ENCODE data around the gene ZNF302. TPM values are rescaled to one million over a fixed set of nuclear protein-coding genes. Genes with fewer than 3 reads are reported as not detected.

Gene ZNF302
- total RNA-seq, 1 experiment from 2014 or later: 27.7 TPM

DNA sequence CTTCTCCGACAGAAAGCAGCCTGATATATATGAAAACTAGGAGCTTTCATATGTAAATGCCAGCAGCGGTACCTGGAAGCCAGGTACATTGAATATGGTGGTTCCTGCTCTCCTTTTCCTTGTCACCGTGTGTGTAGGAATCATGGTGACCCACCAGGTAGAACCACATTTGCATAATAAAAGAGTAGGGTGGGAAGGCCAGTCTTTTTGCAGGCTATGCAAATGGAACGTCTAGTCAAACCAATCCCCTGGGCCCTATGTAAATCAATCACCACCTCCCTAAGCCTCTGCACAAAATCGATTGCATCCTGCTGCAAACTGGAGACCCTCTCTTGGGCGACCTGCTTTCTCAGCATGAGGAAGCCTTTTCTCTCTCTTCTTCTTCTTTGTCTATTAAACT lies 34.4 kb downstream of the ZNF302 start:
- Histone ChIP-seq H3K4me3 (ENCODE audit: low read depth, low read length, poor library complexity, severe bottlenecking) (no peak overlapping the region), H3K9me3 (ENCODE audit: low read depth, low read length, poor library complexity, severe bottlenecking) (peaks cover 21% of the 10 kb centered on the region), H3K4me1 (ENCODE audit: insufficient read depth, low read length, poor library complexity, severe bottlenecking) (no peaks in the 10 kb centered on the region), H3K27ac (ENCODE audit: low read depth, low read length, poor library complexity, severe bottlenecking) (no peak overlapping the region), H3K27me3 (replicated peaks; ENCODE audit: insufficient read depth, low read depth, low read length, poor library complexity) (no peaks in the 10 kb centered on the region), H3K36me3 (ENCODE audit: insufficient read depth, low read length, poor library complexity, severe bottlenecking) (no peaks in the 10 kb centered on the region)
- ChIA-PET CTCF (no interaction called here), POLR2A (ENCODE audit: low non-redundant PET) (interaction anchor here (0.6 kb wide), 1 partner anchor 35 kb away, joined by 4 read pairs; no protein-coding TSS in a partner anchor)
- DNase-seq (ENCODE audit: low spot score): no peak
- intact Hi-C loops (cut with micrococcal nuclease; ENCODE audit: unreplicated experiment): loop anchor here (1.0 to 10.0 kb wide), 3 partner anchors 73 to 937 kb away; no protein-coding TSS in a partner anchor
- no TSS peak for BruUV-seq (replicated peaks)
- no peak for TF ChIP-seq EZH2 (IDR thresholded peaks at IDR 0.05; ENCODE audit: borderline replicate concordance, low read depth, low read length, poor library complexity, severe bottlenecking)
- TF ChIP-seq, protein P1, sequence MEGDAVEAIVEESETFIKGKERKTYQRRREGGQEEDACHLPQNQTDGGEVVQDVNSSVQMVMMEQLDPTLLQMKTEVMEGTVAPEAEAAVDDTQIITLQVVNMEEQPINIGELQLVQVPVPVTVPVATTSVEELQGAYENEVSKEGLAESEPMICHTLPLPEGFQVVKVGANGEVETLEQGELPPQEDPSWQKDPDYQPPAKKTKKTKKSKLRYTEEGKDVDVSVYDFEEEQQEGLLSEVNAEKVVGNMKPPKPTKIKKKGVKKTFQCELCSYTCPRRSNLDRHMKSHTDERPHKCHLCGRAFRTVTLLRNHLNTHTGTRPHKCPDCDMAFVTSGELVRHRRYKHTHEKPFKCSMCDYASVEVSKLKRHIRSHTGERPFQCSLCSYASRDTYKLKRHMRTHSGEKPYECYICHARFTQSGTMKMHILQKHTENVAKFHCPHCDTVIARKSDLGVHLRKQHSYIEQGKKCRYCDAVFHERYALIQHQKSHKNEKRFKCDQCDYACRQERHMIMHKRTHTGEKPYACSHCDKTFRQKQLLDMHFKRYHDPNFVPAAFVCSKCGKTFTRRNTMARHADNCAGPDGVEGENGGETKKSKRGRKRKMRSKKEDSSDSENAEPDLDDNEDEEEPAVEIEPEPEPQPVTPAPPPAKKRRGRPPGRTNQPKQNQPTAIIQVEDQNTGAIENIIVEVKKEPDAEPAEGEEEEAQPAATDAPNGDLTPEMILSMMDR (conservative IDR thresholded peaks at IDR 0.05; ENCODE audit: low read depth, low read length): no peak

DNA sequence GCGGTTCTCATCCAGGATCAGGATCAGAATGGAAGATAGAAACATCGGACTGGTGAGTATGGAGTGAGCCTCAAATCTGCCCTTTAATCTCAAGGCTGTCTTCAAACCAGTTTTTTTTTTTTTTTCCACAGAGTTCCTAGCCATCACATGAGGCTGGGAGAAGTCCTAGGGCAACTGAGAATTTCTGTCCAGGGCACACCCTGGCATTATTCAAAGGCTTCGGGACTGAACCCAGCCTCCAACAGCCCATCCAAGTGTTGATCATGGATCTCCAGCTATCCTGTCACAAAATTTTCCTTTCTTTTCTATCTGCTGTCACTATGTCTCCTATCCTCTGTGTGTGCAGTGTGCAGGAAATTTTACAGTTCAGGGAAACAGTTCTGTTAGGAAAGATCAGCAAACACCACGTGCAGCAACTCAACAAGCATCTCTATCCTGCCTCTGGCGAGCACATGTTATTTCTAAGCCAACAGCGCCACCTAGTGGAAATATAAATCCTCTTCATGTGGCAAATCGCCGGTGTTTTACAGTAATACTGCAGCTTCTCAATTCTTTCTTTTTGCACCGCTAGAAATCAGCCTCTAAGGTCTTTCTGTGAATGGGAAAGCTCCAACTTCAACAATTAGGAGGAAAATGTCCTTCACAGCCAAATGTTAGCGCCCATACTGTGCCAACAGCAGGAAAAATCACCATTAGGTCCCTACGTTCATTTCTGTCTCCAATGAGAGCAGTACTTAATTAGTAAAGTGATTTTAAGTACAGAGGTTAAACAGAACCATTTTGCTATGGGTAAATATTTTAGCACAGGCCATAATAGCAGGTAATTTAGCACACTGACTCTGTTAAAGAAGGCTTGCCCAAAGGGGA lies 35.1 kb downstream of the ZNF302 start:
- TF ChIP-seq EZH2 (IDR thresholded peaks at IDR 0.05; ENCODE audit: borderline replicate concordance, low read depth, low read length, poor library complexity, severe bottlenecking): no peak
- TF ChIP-seq, protein P1 (conservative IDR thresholded peaks at IDR 0.05; ENCODE audit: low read depth, low read length): peak; percentile 67
- intact Hi-C loops (cut with micrococcal nuclease; ENCODE audit: unreplicated experiment): loop anchor here (1.0 to 10.0 kb wide), 3 partner anchors 73 to 938 kb away; no protein-coding TSS in a partner anchor
- peak; percentile 85 for DNase-seq (ENCODE audit: low spot score)
- Histone ChIP-seq H3K27ac (ENCODE audit: low read depth, low read length, poor library complexity, severe bottlenecking) (no peak overlapping the region), H3K9me3 (ENCODE audit: low read depth, low read length, poor library complexity, severe bottlenecking) (peaks cover 21% of the 10 kb centered on the region), H3K4me3 (ENCODE audit: low read depth, low read length, poor library complexity, severe bottlenecking) (no peak overlapping the region), H3K36me3 (ENCODE audit: insufficient read depth, low read length, poor library complexity, severe bottlenecking) (no peaks in the 10 kb centered on the region), H3K27me3 (replicated peaks; ENCODE audit: insufficient read depth, low read depth, low read length, poor library complexity) (no peaks in the 10 kb centered on the region), H3K4me1 (ENCODE audit: insufficient read depth, low read length, poor library complexity, severe bottlenecking) (no peaks in the 10 kb centered on the region)
- BruUV-seq (replicated peaks): no TSS peak
- ChIA-PET POLR2A (ENCODE audit: low non-redundant PET) (no interaction called here), CTCF (no interaction called here)

DNA sequence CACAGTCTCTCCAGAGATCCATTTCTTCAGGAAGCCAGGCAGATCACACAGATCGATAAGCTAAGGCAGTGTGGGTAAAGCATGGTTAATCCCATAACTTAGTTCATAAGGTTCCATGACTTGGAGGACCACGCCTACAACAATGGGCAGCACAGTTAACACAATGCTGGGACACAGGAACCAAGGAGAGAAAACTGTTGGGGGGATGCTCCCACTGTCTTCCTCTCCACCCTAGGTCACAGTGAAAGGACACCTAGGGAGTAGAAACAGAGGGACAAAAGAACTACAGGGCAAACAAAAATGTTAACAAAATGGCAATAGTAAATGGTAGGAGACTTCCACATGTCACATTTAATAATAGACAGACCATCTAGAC lies 35.8 kb downstream of the ZNF302 start:
- TF ChIP-seq, protein P1 (conservative IDR thresholded peaks at IDR 0.05; ENCODE audit: low read depth, low read length): no peak
- TF ChIP-seq EZH2 (IDR thresholded peaks at IDR 0.05; ENCODE audit: borderline replicate concordance, low read depth, low read length, poor library complexity, severe bottlenecking): no peak
- BruUV-seq (replicated peaks): no TSS peak
- POLR2A ChIA-PET (ENCODE audit: low non-redundant PET): no interaction called here
- CTCF ChIA-PET: no interaction called here
- Histone ChIP-seq H3K9me3 (ENCODE audit: low read depth, low read length, poor library complexity, severe bottlenecking) (peaks cover 21% of the 10 kb centered on the region), H3K27ac (ENCODE audit: low read depth, low read length, poor library complexity, severe bottlenecking) (no peak overlapping the region), H3K4me3 (ENCODE audit: low read depth, low read length, poor library complexity, severe bottlenecking) (no peak overlapping the region), H3K36me3 (ENCODE audit: insufficient read depth, low read length, poor library complexity, severe bottlenecking) (no peaks in the 10 kb centered on the region), H3K27me3 (replicated peaks; ENCODE audit: insufficient read depth, low read depth, low read length, poor library complexity) (no peaks in the 10 kb centered on the region), H3K4me1 (ENCODE audit: insufficient read depth, low read length, poor library complexity, severe bottlenecking) (no peaks in the 10 kb centered on the region)
- DNase-seq (ENCODE audit: low spot score): no peak
- intact Hi-C loops (cut with micrococcal nuclease; ENCODE audit: unreplicated experiment): loop anchor here (10.0 kb wide), 1 partner anchor 938 kb away; no protein-coding TSS in a partner anchor

Data from A673 (cell line).